ENCODE data around the gene MAML2.

DNA sequence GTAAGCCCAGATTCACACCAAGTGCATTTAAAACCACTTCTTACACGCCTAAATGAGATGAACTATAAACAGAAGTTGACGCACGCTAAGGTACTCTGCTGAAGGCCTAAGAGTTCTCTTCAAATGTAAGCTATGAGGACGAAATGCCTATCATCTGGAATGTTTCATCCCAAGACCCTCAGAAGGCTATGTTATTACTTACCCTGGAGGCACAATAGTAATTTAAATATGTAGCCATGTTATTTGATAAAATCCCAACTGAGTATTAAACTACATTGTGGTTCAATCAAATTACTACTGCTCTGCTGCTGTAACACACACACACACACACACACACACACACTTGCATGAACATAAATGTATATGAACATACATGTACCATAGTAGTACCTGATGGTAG, 47.6 kb downstream of the MAML2 start:
- TF ChIP-seq POLR2A (IDR thresholded peaks at IDR 0.05) (no peak), POLR2AphosphoS5 (IDR thresholded peaks at IDR 0.05) (no peak)
- TF ChIP-seq, protein P1, sequence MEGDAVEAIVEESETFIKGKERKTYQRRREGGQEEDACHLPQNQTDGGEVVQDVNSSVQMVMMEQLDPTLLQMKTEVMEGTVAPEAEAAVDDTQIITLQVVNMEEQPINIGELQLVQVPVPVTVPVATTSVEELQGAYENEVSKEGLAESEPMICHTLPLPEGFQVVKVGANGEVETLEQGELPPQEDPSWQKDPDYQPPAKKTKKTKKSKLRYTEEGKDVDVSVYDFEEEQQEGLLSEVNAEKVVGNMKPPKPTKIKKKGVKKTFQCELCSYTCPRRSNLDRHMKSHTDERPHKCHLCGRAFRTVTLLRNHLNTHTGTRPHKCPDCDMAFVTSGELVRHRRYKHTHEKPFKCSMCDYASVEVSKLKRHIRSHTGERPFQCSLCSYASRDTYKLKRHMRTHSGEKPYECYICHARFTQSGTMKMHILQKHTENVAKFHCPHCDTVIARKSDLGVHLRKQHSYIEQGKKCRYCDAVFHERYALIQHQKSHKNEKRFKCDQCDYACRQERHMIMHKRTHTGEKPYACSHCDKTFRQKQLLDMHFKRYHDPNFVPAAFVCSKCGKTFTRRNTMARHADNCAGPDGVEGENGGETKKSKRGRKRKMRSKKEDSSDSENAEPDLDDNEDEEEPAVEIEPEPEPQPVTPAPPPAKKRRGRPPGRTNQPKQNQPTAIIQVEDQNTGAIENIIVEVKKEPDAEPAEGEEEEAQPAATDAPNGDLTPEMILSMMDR (IDR thresholded peaks at IDR 0.05): no peak

Data from stomach (tissue), 4 donors.